HG03196 (cell line): ENCODE results near the gene ABCF1.
"Not testable (repeated sequence)": the region's sequence is repeated elsewhere in the genome, so short reads cannot be mapped to it uniquely, and the experiment has no call there.

Experiments
- ATAC-seq: cut with Tn5 transposase; IDR thresholded peaks from one replicate; pipeline ENCODE4 v1.9.1; 2021; ENCODE audit not compliant: unreplicated experiment

Gene ABCF1

DNA sequence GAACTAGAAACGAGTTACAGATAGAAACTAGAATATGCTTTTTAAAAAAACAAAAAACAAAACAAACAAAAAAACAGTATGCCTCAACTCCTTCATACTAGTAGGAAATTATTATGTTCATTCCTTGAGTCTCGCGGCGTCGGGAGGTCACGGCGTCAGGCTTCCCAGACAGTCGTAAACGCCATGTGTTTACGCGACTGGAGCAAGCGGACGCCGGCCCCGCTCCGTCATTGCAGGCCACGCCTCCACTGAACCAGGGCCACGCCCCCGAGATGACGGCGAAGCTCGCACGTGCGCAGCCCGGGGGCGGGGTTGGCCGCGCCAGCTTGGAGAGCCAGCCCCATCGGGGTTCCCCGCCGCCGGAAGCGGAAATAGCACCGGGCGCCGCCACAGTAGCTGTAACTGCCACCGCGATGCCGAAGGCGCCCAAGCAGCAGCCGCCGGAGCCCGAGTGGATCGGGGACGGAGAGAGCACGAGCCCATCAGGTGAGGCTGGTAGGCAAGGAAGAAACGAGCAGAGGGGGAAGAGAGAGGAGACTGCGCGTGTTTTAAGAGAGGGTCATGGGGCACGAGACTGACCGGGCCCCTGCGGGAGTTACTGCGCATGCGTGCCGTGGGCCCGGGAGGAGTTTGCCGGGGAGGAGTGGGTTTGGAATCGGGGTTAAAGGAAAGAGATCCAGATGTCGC lies at the start of gene ABCF1:
TSS of gene ABCF1 (plus strand) at position 368 of the 687 bp plus-strand sequence. CDS start at position 414, 46 bp downstream.
- peak; percentile 82 for ATAC-seq

- not testable (repeated sequence) for ATAC-seq
Observed at GRCh38 chr6:30521952-30522351, 49.3 kb upstream of the ABCF1 start.

DNA sequence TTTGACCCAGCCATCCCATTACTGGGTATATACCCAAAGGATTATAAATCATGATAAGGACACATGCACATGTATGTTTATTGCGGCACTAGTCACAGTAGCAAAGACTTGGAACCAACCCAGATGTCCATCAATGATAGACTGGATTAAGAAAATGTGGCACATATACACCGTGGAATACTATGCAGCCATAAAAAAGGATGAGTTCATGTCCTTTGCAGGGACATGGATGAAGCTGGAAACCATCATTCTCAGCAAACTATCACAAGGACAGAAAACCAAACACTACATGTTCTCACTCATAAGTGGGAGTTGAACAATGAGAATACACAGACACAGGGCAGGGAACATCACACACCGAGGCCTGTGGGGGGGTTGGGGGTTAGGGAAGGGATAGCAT lies 44.8 kb upstream of the ABCF1 start:
- not testable (repeated sequence) for ATAC-seq

DNA sequence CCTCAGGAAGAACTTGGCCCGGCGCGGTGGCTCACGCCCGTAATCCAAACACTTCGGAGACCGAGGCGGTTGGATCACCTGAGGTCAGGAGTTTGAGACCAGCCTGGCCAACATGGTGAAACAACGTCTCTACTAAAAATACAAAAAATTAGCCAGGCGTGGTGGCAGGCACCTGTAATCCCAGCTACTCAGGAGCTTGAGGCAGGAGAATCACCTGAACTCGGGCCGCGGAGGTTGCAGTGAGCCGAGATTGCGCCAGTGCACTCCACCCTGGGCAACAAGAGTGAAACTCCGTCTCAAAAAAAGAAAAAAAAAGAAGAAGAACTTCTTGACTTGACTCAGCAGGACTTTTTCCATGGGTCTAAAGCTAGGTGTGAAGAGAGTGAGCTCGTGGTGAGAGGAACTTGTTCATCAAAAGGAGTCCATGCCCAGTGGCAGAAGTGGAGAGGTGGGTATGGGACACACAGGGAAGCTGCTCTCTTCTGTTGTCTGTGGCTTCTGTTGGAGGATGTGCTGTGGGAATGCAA lies 41.8 kb upstream of the ABCF1 start:
- peak; percentile 47 for ATAC-seq

GRCh38 chr6:30530014-30530413 lies 41.2 kb upstream of the ABCF1 start:
- ATAC-seq, result no peak

GRCh38 chr6:30533460-30534294 lies 37.6 kb upstream of the ABCF1 start:
- no peak for ATAC-seq

DNA sequence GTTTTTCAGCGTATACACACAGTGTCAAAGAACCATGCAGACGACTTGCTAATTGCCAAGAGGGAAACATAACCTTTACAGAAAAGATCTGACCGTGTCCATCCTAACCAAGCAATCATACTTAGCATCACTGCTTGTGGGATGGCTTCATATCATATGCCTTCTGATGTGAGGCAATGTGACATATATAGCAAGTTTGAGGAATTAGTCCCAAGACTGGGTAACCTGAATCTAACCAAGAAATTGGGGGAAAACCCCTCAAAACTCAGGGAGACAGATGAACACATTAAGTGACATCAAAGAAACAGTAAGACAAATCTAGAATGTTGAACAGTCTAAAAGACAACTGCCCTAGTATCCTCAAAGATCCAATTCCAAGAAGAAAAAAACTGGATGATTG lies 33.3 kb upstream of the ABCF1 start:
- ATAC-seq, result no peak

DNA sequence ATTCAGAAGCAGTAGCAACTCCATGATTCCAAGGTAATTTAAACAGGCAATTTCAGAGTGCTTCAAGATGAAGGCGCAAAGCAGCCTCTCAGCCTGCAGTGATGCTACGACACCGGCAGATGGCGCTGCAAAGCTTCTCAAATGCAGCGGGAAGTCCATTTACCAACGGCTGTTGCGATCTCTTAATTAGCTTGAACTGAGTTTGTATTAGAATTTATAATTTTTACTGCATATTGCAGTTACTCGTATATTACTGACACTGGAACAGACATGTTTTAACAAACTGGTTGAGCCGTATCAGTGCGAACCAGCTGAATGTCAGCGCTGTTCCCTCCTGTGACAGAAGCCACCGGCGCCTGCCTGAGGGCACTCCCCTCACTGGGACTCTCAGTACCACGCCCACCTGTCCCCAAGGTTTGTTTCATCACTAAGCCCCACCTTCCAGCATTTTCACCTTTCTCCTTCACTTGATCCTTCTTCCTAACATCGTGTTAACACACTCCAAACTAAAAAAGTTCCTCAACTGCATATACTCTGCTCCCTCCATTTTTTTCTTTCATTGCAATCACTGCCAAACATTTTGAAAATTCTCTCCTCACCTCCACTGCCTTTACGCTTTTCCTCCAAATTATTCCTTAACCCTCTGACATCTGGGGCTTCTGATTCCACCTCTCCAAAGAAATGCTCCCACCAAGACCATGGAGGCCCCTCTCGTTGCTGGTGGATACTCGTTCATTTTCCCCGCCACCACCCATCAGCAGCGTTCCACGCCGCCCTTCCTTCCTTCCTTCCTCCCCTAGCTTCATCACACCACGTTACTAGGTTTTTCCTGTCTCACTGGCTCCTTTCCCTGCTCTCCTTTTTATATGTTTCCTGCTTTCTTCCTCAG lies 29.5 kb upstream of the ABCF1 start:
- ATAC-seq, result no peak

- ATAC-seq, result no peak
Observed at GRCh38 chr6:30542404-30542725, 28.9 kb upstream of the ABCF1 start.

DNA sequence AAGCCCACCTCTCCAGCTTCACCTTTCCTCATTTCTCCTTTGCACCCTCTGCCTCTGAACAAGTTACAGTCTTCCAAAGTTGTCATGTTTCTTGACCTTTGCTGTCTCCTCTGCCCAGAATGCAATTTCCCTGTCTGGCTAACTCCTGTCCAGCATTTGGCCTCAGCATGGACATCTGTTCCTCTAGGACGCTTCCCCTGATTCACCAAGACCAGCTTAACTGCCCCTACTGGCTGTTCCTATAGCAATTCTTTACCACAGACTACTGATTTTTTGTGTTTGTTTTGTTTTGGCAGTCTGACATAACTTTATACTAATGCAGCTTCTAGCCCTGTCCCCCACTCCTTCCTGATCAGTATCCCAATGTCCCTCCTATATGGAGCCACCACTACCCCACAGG lies 28.3 kb upstream of the ABCF1 start:
- ATAC-seq, result no peak

- ATAC-seq, result no peak
Observed at GRCh38 chr6:30543821-30544220, 27.4 kb upstream of the ABCF1 start.

DNA sequence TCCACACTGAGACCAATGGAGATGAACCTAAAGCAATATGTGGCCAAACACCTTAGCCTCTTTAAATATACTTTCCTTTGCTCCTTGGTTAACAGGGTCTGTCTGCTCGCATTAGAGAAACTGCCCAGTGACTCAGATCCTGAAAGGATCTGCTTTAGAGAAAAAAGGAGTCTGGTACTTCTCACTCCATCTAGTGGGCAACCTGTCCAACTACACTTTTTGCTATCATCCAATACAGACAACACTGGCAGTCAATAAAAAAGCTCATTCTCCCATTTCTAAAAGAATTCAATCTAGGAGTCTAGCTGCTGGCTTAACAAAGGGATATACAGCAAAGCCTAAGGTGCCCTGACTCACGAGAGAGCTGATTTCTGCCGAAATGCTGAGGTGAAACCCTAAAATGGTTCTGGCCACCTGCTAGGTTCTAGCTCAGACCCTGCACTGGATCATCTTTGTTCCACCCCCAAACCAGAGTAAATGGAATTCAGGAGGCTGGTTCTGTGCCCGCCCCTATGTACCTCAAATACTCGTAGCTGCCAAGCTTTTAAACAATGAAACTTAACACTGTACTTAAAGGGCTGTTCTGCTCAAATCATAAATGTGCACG lies 26.5 kb upstream of the ABCF1 start:
- ATAC-seq, result no peak

DNA sequence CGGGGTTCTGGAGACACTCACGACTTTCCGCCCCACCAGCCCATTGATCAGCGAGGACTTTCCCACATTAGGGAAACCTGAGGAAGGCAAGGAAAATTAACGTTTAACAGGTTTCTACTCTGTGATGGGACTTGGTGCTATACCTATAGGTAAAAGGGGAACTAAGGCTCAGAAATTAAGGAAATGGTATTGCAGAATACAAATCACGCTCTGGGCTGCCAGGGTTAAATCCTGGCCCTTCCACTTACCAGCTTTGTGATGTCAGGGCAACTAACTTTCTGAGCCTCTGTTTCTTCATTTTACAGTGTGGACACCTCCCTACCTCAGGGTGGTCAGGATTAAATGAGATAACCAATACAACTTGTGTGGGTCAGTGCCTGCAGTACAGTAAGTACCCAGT lies 23.8 kb upstream of the ABCF1 start:
- no peak for ATAC-seq

DNA sequence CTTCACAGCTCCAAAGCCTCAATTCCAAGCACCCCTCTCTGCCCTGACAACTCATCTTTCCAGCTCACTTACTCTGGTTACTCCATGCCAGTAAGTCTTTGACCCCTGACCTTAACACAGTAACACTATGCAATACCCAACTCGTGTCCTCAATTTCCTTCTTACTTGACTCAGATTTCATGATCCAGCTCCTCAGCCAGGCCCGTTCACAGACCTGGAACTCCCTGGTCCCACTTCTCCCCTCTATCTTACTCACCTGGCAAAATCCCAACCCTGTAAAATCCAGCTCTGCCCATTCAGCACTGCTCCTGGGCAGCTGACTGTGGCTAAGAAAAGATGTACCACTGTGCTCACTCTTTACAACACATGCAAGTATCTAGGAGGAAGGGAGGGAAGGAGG lies 22.9 kb upstream of the ABCF1 start:
- no peak for ATAC-seq

- no peak for ATAC-seq
Observed at GRCh38 chr6:30554404-30554803, 16.8 kb upstream of the ABCF1 start.

DNA sequence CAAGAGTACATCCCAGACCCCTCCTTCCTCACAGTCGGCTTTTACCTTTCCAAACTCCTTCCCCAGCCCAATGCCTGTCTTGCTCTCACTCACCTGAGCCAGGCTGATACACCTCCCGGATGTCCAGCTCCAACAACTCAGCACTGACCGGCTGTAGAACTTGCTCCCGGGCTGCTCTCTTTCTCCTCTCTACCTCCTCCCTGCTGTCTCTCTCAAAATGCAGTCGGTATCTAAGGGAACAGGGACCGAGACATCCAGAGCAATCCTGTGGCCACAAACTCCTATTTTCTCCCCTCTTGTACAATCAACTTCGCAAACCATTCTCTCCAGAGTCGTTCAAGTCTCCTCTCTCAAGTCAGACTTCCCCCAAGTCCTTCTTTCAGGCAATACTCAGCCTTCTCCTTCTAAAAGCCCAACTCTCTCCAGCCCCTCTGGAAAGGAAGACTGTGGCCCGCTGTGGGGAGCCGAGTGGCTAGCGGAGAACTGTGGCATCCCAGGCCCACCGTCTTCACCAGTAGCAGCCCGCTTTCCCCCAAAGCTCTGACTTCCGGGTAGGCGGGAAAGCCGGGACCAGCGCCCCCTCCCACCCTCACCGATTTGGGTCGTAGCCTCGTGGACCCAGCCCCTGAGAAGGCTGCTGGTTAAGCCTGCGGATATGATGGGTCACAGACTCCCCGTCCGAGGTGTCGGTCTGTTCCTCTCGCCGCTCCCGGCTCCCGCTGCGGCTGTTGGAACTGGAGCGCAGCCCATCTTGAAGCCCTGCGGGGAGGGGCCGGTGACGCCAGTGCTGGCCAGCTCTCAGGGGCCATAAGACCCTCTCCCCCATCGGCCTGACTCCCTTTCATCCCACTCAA lies 16.1 kb upstream of the ABCF1 start:
- ATAC-seq, result no peak

- ATAC-seq, result no peak
Observed at GRCh38 chr6:30555816-30556065, 15.5 kb upstream of the ABCF1 start.

DNA sequence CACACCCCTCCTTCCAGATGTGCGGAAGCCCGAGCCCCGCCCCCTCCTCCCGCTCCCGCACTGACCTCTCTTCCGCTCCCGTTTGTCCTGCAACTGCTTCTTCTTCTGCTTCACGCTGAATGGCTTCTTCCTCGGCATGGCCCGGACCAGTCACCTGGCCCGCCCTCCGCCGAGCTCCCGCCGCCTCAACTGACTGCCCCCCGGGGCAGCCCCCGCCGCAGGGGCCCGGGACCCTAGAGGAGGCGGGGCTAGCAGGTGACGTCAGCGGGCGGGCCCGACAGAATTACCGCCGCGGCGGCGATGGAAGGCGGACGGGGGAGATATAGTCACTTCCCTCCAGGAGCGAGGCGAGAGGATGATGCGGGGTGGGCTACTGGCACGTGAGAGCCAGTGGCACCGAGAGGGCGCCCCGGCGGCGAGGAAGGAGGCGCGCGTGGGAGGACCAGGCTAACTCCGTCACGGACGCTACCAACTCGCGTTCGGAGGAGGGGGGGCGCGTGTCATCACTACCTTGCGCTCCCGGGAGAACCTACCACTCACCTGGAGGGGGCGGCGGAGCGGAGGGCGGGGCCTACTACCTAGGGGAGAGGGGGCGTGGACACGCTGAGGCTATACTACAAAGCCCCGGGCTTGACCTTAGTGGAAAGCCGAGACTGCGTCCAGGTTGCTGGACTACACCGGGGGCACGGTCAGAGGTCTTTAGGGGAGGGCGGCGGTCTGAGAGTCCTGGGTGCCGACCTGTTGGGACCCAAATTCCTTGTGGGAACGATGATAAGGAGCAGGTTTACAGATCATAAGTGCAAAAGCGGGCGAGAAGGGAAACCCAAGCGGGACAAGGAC lies 15.0 kb upstream of the ABCF1 start, which contains the start of gene GNL1:
TSS of gene GNL1 (minus strand) at position 424 of the 840 bp plus-strand sequence. CDS start at position 138, 286 bp downstream.
- peak; percentile 75 for ATAC-seq
